NCI-H1436 (cell line): ENCODE results near the gene FOXN3.
"Not testable (repeated sequence)": the region's sequence is repeated elsewhere in the genome, so short reads cannot be mapped to it uniquely, and the experiment has no call there.

Experiments used
- DNase-seq: peaks from one replicate; lab custom pipeline; 2025; lab: John Stamatoyannopoulos, UW

Gene FOXN3

DNA sequence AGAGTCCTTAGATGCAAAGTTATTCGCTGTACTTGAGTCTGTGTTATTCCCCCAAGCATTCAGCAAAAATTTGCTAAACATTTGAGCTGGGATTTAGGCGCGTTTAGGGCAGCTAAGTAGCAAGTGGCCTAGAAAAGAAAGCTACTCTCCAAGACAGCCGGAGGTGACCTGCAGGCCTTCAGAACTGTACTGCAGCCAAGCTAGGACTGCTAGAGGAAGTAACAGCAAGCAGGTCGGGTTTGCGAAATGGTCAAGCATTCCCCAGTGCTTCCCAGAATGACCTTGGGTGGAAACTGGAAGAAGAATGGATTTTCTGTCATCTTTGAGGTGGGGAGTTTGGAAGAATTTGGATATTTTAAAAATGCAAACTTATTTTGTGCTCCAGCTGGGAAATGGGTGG, 287.5 kb downstream of the FOXN3 start:
- DNase-seq = no peak

DNA sequence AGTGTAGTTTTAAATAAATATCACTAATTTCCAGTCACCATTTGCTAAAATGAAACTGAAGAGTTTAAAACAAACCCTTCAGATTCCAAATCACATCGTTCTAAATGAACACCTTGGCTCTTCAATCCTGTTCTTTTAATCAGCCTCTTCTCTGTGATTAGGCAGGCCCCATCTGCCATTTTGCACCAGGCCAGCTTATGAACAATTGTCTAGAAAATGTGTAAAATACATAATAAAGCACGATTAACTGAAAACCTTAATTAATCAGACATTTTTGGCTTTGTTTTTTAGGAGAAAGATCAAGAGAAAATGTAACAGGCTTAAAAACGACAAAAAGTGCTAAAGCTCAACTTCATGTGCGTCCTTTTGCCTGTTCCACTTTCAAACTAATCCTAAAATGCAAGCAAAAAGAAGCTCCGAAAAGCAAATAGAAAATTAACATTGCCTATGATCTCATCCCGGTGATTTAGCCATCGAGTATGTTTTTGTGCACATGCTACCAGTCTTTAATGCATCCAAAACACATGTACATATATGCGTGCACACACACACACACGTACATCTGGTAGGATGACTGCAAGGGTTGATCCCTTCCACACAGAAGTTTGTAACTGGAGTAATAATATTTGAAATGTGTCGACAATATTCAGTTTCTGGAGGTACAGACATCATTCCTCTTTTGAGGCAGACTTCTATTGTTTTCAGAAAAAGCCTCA, 288.6 kb downstream of the FOXN3 start:
- no peak for DNase-seq

DNA sequence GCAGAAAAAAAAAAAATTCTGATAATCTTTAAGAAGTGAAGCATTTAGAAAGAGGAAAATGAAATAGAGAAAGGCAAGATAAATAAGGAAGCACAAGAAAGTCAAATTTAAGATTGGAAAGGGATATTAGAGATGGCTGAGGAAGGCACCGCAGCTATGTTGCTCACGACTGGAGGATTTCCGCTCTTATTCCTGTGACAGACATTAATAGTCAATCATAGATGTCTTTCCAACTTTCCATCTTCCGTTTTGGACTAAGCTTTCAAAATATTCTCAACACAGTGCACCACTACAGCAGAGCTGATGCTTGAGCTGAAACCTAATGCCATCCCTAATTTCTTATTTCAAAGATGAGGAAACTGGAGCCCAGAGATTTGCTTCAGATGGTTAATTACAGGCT, 290.6 kb downstream of the FOXN3 start:
- no peak for DNase-seq

DNA sequence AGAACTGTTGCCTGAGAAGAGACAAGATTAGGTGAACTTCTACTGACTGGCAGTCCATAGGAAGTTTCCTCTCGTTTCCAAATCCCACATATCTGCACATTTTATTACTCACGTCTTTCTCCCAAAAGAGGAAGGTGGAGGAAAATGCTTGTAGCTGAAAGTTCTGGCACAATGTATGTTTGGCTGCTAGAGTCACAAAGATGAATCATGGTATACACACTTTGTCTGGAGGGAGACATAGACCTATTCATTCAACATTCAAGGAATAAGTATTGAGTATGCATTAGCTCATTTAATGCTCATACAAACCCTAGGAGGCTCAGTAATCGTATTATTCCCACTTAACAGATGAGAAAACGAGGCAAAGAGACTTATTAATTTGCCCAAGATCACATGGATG, 291.8 kb downstream of the FOXN3 start:
- no peak for DNase-seq

DNA sequence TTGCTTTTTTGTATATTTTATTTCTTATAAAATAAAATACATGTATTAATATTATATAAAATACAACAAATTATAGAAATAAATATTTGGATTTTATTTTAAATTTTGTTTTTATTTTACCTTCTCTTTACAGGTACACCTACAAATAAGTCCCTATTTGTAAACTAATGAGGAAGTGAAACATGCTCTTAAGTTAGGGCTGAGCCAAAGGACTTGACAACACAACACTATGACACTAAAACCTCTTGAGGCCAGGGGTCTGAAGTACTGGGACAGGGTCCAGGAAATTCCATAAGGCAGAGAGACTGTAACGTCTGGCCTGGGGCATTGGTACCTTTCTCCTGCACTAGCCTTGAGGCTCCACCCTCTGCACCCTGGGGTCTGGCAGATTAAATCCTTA, 293.2 kb downstream of the FOXN3 start:
- no peak for DNase-seq

DNA sequence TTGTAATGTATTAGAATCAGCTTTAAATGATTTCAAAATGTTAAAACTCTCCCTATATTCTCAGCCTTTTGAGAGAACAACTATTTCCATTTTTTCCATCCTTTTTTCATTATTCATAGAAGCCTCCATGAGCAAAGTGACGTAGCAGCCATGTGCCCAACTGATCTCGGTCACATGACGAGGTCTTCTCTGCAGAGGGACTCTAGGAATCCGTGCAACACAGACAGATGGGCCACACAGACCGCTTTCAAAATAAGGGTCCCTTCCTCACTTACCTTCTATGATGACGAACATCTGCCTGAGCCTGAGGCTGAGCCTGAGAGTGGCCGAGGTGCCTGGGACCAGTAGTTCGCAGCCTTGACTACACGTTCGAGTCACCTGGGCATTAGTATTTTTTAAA, 293.8 kb downstream of the FOXN3 start:
- DNase-seq = no peak

DNA sequence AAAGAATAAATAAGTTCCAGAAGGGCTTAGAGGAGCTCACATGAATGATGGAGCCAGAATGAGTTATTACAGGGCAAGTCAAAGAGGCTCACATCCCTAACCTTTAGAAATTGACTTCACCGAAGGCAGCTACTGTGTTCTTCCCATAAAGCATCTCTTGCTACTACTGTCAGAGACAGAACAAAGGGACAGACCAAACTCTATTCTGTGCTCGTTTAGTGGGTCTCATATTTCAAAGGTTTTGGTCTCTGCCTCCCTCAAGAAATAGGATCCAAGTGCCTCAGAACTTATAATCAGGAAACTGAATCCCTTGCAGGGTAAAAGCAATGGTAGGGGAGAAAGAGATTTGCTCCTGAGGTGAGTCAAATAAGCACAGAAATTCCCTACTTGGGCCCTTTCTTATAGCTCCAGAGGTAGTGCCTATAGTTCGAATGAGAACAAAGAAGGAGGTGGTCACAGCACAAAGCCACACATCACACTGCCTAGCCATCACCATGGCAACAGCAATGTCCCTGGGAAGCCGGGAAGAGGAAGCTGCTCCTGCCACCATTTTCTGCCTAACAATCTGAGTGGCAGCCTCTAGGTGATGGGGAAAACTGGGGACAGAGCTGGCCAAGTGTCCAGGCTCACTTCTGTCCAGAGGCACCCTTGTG, 294.9 kb downstream of the FOXN3 start:
- no peak for DNase-seq

DNA sequence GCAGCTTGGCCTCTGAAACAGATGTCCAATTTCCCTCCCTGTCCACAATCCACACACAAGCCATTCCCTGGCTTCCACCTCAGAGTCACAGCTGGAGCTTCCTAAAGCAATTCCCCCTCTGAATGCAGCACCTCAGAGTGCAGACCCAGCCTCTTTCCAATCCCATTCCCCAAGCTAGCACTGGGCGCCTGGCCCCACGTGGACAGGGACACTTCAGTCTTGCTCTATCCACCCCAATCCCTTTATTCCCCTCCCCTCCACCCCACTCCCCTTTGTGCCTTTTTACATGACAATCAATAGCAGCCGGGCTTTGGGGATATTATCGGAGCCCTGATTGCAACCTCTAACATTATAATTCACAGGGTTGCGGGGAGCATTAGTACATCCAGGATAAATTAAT, 300.0 kb downstream of the FOXN3 start:
- DNase-seq = no peak

DNA sequence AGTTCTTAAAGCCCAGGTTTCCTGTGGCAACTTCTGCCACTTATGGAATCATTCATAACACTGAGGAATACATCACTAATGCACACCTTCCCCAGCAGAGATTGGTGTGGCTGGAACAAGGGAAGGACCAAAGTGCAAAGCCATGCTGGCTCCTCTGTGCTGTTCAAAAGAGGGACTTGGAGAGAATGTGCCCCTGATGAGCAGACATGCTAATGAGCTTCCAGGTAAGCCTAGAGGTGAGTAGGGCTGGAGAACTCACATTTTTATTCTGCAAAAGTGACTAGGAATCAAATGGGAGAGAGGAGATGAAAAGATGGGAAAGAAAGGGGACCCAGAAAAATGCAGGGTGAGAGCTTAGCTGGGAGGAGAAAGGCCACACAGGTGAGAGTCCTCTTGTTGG, 302.9 kb downstream of the FOXN3 start:
- no peak for DNase-seq

DNA sequence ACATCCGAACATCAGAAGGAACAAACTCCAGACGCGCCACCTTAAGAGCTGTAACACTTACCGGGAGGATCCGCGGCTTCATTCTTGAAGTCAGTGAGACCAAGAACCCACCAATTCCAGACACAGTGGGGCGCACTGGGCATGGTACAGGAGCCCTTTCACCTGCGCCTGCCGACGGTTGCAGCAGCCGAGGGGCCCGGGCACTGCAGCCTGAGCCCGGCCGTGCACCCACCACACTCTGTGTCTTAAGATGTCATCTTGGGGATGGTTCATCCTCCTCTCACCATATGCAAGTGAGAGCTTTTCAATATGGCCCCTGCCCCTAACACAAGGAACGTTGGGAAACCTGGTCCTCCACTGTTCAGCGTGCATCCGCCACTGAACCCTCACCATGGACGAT, 304.3 kb downstream of the FOXN3 start:
- DNase-seq = no peak

DNA sequence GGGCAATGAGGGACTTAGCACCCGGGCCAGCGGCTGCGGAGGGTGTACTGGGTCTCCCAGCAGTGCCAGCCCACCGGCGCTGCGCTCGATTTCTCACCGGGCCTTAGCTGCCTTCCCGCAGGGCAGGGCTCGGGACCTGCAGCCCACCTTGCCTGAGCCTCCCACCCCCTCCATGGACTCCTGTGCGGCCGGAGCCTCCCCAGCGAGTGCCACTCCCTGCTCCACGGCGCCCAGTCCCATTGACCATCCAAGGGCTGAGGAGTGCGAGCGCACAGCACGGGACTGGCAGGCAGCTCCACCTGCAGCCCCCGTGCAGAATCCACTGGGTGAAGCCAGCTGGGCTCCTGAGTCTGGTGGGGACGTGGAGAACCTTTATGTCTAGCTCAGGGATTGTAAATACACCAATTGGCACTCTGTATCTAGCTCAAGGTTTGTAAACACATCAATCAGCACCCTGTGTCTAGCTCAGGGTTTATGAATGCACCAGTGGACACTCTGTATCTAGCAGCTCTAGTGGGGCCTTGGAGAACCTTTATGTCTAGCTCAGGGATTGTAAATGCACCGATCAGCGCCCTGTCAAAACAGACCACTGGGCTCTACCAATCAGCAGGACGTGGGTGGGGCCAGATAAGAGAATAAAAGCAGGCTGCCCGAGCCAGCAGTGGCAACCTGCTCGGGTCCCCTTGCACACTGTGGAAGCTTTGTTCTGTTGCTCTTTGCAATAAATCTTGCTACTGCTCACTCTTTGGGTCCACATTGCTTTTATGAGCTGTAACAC, 305.1 kb downstream of the FOXN3 start:
- DNase-seq = not testable (repeated sequence)

DNA sequence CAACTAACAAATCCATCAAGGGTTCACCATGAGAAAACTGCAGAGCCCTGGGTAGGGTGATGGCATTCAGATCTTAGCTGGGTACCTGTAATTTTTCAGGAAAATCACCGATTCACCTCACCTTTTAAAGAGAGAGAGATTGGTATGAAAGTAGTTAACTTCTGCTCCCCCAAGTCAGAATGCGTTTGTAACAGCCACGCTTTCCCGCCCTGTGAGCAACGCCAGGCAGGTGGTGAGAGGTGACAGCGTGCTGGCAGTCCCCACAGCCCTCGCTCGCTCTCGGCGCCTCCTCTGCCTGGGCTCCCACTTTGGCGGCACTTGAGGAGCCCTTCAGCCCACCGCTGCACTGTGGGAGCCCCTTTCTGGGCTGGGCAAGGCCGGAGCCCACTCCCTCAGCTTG, 305.8 kb downstream of the FOXN3 start:
- not testable (repeated sequence) for DNase-seq

DNA sequence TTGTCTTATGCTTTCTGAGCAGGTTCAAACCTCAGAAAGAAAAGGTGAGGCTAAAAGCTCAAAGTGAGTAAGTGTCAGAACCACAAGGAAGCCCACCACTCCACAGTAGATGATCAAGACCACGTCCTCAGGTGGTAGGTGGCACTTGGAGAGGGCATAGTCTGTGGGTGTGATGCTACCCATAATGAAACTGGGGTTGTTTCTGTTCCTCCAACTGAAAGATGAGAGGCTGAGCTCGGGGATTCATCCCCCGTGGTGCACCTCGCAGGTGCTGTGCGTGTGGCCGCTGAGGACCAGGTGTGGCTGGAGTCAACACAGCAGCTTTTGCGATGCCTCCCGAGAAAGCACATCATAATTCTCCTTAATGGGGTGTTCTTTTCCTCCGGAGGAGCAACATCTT, 306.9 kb downstream of the FOXN3 start:
- no peak for DNase-seq

DNA sequence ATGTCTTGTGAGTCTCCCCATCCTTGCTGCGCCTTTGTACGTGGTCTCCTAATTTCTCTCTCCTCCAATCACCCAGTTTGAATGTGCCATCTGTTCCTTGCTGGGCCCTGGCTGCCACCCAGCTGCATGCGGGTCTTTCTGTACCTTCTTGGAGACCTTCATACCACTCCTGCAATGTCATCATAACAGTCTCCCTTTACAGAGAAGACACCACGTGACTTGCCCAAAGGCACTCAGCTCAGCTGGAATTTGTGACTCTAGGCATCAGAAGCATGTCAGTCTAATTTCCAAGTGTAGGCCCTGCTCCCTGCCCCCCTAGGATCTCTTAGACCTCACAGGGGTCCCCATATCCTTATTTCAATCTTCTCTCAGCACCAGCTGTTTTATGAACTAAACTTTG, 308.4 kb downstream of the FOXN3 start:
- DNase-seq = no peak

DNA sequence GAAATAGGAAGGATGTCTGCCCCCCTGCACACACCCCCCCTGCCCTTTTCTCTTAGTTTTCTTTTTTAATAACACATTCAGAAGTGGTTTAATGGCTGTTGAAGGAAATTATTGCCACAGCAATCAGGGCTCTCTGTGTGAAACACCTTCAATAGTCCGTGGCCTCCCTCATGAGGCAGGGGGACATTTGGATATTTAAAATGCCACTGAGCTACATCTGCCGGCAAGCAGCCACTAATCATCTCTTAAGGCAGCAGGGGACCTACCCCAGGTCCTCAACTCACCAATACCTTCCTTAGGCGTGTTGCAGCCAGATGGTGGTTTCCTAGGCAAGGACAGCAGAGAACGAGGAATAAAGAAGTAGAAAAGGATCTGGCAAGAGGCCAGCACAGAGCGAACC, 309.4 kb downstream of the FOXN3 start:
- DNase-seq = no peak
